Measurements from ENCODE around the gene RXRB. TPM values are rescaled to one million over a fixed set of nuclear protein-coding genes. Genes with fewer than 3 reads are reported as not detected.
"Not testable (repeated sequence)": the region's sequence is repeated elsewhere in the genome, so short reads cannot be mapped to it uniquely, and the experiment has no call there.

Gene RXRB
- total RNA-seq, 1 experiment from 2014 or later = 32.5 TPM

DNA sequence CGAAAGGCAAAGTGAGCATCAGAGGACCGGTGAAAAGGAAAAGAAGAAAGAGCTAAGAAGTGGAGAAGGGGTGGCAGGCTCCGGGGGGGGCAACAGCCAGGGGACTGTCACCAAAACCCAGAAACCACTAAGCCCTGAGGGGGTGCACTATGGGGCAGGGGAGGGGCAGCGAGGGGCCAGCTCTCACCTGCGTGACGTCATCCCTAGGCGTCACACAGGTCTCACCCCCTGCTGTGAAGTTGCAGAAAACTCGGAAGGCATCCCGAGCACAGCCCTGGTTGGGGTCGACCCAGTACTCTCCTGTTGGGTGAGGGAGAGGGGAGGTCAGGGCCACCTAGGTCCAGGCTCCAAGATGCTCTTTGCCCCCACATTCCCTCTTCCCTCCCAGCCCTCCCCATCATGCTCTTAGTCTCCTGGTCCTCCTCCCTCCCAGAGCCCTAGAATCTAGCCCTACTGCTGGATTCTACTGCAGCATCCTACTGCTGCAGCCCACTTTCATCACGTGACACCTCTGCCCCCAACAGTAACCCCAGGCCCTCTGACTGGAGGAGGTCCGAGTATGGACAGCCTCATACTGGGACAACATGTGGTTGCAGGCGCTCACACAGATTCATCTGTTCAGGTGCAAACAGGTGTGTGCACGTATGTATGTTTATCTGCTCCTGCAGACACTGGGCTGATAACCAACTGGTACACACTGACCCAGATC, 35.6 kb downstream of the RXRB start:
- DNase-seq (ENCODE audit: low read depth) = no peak

DNA sequence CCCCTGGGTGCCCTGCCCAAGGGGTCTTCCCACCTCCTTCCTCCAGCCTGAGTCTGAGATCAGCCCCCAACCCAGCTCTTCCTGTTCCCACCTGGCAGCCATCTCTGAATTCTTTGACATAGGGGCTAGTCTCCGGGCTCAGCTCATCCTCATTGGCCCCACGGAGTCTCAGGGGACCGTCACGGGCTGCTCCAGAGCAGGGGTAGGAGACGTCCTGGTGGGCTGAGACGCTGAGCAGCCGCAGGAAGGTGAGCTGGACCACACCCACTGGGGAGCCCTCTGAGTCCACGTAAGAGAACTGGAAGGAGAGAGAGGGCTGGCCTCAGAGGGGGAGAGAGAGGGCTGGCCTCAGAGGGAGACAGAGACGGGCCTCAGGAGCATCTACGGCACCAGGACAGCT, 36.3 kb downstream of the RXRB start:
- no peak for DNase-seq (ENCODE audit: low read depth)

DNA sequence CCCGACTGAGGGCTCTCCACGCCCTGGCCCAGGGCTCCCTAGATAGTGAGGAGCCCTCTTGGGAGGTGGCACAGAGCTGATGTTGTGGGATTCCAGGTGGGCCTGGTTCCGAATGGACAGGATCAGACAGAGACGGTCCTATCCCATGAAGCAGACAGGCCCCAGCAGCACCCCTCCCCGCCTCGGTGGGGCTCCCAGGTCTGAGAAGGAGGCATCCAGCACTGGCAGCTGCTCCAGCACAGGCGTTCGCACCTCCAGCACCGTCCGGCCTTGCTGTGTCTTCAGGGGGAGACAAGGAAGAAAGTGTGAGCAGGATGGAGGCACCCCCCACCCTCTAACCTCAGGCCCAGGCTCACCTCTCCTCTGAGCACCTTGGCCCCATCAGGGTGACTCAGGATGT, 36.9 kb downstream of the RXRB start:
- no peak for DNase-seq (ENCODE audit: low read depth)

DNA sequence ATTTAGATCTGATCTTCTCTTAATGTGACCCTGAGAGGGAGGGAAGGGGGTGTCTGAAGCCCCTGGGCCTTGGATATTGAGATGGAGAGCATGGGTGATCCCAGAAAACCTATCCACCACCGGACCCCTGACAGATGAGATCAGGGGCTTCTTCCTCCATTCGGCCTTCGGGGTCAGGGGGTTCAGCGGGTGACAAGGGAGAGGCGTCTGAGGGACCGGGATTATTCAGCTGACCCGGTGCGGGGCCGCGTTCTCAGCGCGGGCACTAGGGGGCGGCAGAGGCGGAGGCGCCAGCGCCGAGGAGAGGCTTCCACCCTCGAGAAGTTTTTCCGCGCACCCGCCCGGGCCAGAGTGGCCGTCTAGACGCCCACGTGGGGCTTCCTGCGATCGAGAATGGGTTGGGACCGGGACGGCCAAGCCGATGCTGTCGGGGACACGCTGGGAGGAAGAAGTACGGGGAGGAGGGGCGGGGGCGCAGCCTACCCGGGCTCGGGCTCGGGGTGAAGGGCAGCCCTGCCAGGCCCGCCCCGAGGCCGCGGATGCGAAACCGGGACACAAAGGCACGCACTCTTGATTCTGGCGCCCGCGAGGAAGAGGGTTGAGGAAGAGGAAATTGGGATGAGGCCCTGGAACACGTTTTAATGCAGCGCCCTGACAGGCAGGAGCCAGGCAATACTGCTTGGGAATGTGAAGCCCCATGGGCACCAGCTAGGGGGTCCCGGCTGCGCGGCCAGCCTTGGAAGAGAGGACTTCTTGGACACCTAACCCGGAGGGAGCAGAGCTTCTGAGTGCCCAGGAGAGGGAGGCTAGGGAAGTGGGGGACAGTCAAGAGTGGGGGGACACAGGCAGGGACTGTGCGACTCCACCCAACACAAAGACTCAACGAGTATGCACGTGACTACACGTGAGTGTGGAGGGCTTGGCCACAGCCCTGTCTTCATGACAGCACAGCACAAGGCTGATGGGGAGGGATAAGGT, 38.8 kb downstream of the RXRB start:
- peak; percentile 50 for DNase-seq (ENCODE audit: low read depth)

DNA sequence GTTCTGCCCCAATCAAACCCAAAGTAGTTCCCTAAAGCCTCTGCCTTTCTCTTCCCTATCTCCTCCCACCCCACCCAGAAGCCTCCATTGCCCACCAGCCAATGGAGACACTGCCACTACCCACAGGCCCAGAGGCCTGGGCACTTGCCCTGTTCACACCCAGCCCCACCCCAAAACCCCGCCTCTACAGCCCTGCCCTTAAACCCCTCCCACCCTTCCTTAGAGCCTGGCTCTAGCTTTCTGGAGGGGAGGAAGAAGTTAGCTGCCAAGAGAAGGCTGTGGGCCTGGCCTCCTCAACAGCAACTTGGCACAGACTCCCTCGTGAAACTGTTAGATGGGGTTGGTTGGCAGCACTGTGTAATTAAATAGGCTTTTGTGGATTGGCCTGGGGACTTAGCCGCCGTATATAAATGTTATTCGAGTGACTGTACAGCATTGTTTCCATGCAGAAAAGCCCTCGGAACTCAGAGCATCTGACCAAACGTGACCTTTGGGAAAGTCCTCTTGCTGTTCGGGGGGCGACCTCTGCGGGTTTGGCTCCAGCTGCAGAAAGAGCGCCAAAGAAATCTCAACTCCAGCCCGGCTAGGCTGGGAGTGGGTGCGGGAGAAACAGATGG, 39.6 kb downstream of the RXRB start:
- peak; percentile 70 for DNase-seq (ENCODE audit: low read depth)

DNA sequence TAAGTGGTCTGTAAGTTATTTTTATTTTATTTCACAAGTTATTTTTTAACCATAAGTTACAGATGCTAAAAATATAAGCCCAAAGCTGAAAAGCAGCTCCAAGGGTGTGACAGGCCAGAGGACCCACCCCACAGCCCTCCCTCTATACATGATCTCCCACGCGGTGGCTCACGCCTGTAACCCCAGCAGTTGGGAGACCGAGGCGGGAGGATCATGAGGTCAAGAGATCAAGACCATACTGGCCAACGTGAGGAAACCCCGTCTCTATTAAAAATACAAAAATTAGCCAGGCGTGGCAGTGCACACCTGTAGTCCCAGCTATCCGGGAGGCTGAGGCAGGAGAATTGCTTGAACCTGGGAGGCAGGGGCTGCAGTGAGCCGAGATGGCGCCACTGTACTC, 40.4 kb downstream of the RXRB start:
- no peak for DNase-seq (ENCODE audit: low read depth)

DNA sequence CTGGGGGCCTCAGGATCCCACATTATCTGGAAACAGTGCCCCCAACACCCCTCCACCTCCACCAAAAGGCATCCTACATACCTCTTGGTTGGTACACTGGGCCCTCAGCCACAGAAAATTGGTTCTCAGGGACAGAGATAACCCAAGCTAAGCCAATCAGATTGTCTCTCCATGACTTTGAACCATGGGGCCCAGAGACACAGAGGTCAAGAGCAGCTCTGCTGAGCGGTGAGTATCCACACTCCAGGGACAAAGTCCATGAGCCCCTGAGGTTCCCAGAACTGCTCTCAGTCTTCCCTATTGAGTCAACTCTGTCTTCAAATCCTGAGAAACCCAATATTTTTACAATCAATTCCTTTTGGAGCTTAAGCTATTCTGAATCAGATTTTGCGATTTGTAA, 43.5 kb downstream of the RXRB start:
- DNase-seq (ENCODE audit: low read depth) = no peak

DNA sequence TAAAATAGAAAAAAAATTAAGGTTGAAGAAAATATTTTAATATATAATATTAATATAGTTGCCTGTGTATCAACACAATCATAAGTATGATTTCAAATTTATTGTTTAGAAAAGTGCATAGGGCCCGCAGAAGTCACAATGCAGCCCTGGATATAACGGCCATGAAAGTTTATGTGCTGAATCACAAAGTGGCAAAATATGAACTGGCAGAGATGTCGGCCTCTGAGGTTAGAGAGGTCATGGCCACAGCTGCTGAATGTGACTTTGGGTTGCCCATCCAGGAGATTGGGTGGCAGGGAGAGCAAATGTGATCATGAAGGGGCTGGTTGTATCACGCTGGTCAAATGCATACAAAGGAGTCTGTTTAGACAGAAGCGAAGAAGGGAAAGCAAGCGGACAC, 43.9 kb downstream of the RXRB start:
- DNase-seq (ENCODE audit: low read depth) = no peak

DNA sequence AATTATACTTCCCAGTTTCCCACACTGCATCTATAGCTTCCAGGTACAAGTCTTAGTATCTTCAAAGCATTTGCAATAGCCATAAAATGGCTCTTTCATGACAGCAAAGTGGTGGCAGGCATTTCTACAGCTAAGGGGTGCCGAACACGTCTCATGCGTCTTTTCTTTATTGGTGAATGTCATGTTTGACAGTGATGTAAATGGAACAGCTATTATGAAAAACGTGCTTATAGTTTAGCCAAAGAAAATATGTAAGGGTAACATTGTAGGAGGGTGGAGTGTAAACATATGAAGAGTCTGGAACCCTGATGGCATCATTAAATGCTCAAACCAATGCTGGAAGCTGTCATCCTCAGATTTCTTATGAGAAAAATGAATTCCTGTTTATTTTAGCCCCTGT, 46.1 kb downstream of the RXRB start:
- no peak for DNase-seq (ENCODE audit: low read depth)

DNA sequence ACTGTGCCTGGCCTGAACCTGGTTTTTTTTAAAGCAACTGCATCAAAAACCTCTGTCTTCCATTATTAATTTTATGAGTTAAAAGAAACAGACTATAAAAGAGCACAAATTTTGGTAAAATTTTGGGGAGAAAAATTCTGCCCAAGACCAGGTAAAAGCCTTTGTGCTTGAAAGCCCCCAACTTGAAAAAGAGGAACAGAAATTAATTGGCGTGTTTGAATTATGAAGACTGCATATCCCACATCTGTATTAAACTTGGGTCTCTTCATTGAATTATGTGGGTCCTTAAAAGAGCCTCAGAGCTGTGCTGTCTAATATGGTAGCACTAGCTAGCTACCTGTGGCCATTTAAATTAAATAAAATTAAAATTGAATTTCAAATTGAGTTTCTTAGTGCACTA, 49.4 kb downstream of the RXRB start:
- DNase-seq (ENCODE audit: low read depth) = no peak

DNA sequence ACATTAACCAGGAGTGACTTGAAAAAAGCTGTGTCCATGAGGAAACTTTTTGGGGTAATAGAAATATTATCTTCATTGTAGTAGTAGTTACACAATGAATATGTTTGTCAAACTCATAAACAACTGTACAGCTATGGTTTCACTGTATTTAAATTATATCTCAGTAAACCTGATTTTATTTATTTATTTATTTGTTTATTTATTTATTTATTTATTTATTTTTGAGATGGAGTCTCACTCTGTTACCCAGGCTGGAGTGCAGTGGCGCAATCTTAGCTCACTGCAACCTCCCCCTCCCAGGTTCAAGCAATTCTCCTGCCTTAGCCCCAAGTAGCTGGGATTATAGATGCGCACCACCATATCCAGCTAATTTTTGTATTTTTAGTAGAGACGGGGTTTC, 49.9 kb downstream of the RXRB start:
- not testable (repeated sequence) for DNase-seq (ENCODE audit: low read depth)

DNA sequence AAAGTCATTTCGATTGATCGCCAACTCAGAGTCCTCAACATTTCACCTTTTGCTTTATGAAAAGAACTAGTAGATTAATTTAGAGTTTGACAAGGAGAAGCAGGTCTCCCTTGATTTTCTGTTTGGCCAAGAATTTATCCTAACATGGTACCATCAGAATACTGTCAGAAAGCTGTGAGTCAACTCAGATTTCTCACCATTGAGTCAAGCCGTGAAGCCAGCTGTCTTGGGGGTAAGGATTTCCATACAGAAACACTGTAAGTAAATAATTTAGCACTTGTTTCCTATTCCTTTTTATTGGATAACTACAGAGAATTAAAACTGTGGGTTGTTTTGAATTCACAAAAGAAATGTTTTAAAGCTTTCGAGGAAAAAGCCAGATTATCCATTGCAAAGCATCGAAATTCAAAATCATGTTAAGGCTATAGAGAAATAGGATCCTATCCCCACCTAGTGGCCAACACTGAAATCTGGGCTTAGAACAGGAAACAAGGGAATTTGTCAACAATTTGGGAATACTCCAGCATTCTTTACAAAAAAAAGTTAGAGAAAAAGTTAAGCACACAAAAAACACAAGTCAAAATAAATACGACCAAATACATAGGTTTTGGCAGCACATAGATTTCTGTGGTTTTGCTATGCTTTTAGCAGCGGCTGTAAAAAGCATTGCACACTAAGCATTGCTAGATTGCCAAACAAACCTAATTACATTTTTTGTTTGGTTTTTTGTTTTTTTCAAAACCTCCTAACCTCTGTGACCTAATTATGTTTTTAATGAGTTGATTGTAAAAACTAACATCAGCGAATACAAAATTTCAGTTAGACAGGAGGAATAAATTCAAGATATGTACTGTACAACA, 52.4 kb downstream of the RXRB start:
- no peak for DNase-seq (ENCODE audit: low read depth)

DNA sequence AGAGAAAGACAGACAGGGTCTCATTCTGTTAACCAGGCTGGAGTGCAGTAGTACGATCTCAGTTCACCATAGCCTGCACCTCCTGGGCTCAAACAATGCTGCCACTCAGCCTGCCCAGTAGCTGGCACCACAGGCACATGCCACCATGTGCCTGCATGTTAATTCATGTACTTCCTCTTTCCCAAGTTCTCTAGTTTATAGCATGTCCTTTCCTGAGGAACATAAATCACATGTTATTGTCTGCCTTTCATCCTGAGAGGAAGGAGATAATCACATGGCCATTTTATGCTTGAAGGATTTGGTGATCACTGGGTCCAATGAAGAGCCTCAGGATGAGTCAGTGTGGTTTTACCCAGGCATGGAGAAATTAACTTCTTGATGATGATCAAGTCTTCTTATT, 56.1 kb downstream of the RXRB start:
- DNase-seq (ENCODE audit: low read depth) = no peak

Small RNAs within 50 kb of the gene (small RNA-seq; reads per million reads assigned to genes)
- gene MIR219A1 = 0.61 reads per million, percentile 61 among the genes with 10 or more reads in this experiment
- not detected for gene RNY4P10

Other genes starting within 250 kb of the RXRB start
- gene HLA-DMA, start 247.6 kb downstream of the RXRB start, total RNA-seq (2014; rRNA removed; shearing (Covaris generic)) = 3.4 and 3.9 TPM in 2 replicates
- 119 and 125 TPM in 2 replicates for gene BRD2, start 232.1 kb downstream of the RXRB start, total RNA-seq (2014; rRNA removed; shearing (Covaris generic))
- gene HLA-DOA, start 191.1 kb downstream of the RXRB start, total RNA-seq (2014; rRNA removed; shearing (Covaris generic)) = not detected in 2 replicates
- gene HLA-DPA1, start 127.0 kb downstream of the RXRB start, total RNA-seq (2014; rRNA removed; shearing (Covaris generic)) = 2.2 and 8.9 TPM in 2 replicates
- 12.7 and 33.5 TPM in 2 replicates for gene HLA-DPB1, start 124.7 kb downstream of the RXRB start, total RNA-seq (2014; rRNA removed; shearing (Covaris generic))
- 0.71 and 0.77 TPM in 2 replicates for gene COL11A2, start 8.2 kb downstream of the RXRB start, total RNA-seq (2014; rRNA removed; shearing (Covaris generic))
- 94.6 and 121 TPM in 2 replicates for gene SLC39A7, start 202 bp upstream of the RXRB start, total RNA-seq (2014; rRNA removed; shearing (Covaris generic))
- 5.3 and 5.6 TPM in 2 replicates for gene HSD17B8, start 4.0 kb upstream of the RXRB start, total RNA-seq (2014; rRNA removed; shearing (Covaris generic))
- 32.1 and 37.0 TPM in 2 replicates for gene RING1, start 7.8 kb upstream of the RXRB start, total RNA-seq (2014; rRNA removed; shearing (Covaris generic))
- 30.9 and 38.2 TPM in 2 replicates for gene VPS52, start 71.2 kb upstream of the RXRB start, total RNA-seq (2014; rRNA removed; shearing (Covaris generic))
- gene RPS18, start 71.4 kb upstream of the RXRB start, total RNA-seq (2014; rRNA removed; shearing (Covaris generic)) = 3,065 and 5,472 TPM in 2 replicates
- 1.2 TPM in 2 replicates for gene B3GALT4, start 76.5 kb upstream of the RXRB start, total RNA-seq (2014; rRNA removed; shearing (Covaris generic))
- gene WDR46, start 88.6 kb upstream of the RXRB start, total RNA-seq (2014; rRNA removed; shearing (Covaris generic)) = 170 and 256 TPM in 2 replicates
- gene PFDN6, start 88.9 kb upstream of the RXRB start, total RNA-seq (2014; rRNA removed; shearing (Covaris generic)) = 194 and 225 TPM in 2 replicates
- 37.3 and 37.6 TPM in 2 replicates for gene RGL2, start 98.3 kb upstream of the RXRB start, total RNA-seq (2014; rRNA removed; shearing (Covaris generic))
- gene TAPBP, start 113.4 kb upstream of the RXRB start, total RNA-seq (2014; rRNA removed; shearing (Covaris generic)) = 42.4 and 68.0 TPM in 2 replicates
- gene ZBTB22, start 117.1 kb upstream of the RXRB start, total RNA-seq (2014; rRNA removed; shearing (Covaris generic)) = 10.9 and 12.4 TPM in 2 replicates
- gene DAXX, start 122.3 kb upstream of the RXRB start, total RNA-seq (2014; rRNA removed; shearing (Covaris generic)) = 108 and 114 TPM in 2 replicates
- gene KIFC1, start 191.2 kb upstream of the RXRB start, total RNA-seq (2014; rRNA removed; shearing (Covaris generic)) = 80.5 and 105 TPM in 2 replicates
- 27.0 and 30.8 TPM in 2 replicates for gene PHF1, start 210.3 kb upstream of the RXRB start, total RNA-seq (2014; rRNA removed; shearing (Covaris generic))
- gene CUTA, start 217.4 kb upstream of the RXRB start, total RNA-seq (2014; rRNA removed; shearing (Covaris generic)) = 266 and 270 TPM in 2 replicates
- gene SYNGAP1, start 219.4 kb upstream of the RXRB start, total RNA-seq (2014; rRNA removed; shearing (Covaris generic)) = 1.4 and 1.7 TPM in 2 replicates

Measured in HT1080 (cell line).